Hepatocyte (in vitro differentiated cells): ENCODE data around the gene PIP4P1. TPM values are rescaled to one million over a fixed set of nuclear protein-coding genes. Genes with fewer than 3 reads are reported as not detected.
A peak's percentile ranks its signal among the peaks of the same experiment; 100 is the strongest.

Source experiments
- DNase-seq: peaks from one replicate; pipeline ENCODE4 v3.0.0-alpha.2; 2016; ENCODE audit warnings: low spot score
- H2AFZ ChIP-seq: fragments of 200-600 bp; sonication (generic); 2 replicates; pipeline ENCODE4 v1.6.0; 2016; ENCODE audit warnings: antibody characterized with exemption, mild to moderate bottlenecking
- H3K27ac ChIP-seq: fragments of 200-600 bp; sonication (generic); 2 replicates; pipeline ENCODE4 v1.5.1; 2016; ENCODE audit warnings: mild to moderate bottlenecking
- H3K27me3 ChIP-seq: fragments of 200-600 bp; sonication (generic); 2 replicates; pipeline ENCODE4 v1.6.1; 2016
- H3K36me3 ChIP-seq: fragments of 200-600 bp; sonication (generic); replicated peaks from 2 replicates; pipeline ENCODE4 v1.5.1; 2016; ENCODE audit warnings: low read depth; ENCODE audit not compliant: insufficient read depth
- H3K4me1 ChIP-seq: fragments of 200-600 bp; sonication (generic); 2 replicates; pipeline ENCODE4 v1.5.1; 2016; ENCODE audit warnings: mild to moderate bottlenecking, moderate library complexity; ENCODE audit not compliant: insufficient read depth
- H3K4me2 ChIP-seq: fragments of 200-600 bp; sonication (generic); 2 replicates; pipeline ENCODE4 v1.6.0; 2016
- H3K4me3 ChIP-seq: fragments of 200-600 bp; sonication (generic); 2 replicates; pipeline ENCODE4 v1.5.1; 2016; ENCODE audit warnings: mild to moderate bottlenecking
- H3K79me2 ChIP-seq: fragments of 200-600 bp; sonication (generic); 2 replicates; pipeline ENCODE4 v1.6.0; 2017; ENCODE audit warnings: mild to moderate bottlenecking
- H3K9me2 ChIP-seq: fragments of 200-600 bp; sonication (generic); replicated peaks from 2 replicates; pipeline ENCODE4 v1.6.0; 2017; ENCODE audit warnings: mild to moderate bottlenecking; ENCODE audit not compliant: insufficient read depth
- H3K9me3 ChIP-seq: fragments of 200-600 bp; sonication (generic); 2 replicates; pipeline ENCODE4 v1.5.1; 2016; ENCODE audit warnings: low read depth, mild to moderate bottlenecking
- H4K20me1 ChIP-seq: fragments of 200-600 bp; sonication (generic); 2 replicates; pipeline ENCODE4 v1.6.0; 2016; ENCODE audit warnings: mild to moderate bottlenecking; ENCODE audit not compliant: insufficient read depth, poor library complexity, severe bottlenecking
- EZH2 ChIP-seq: fragments of 200-600 bp; sonication (generic); IDR thresholded peaks from 2 replicates; pipeline ENCODE4 v1.6.1; 2016; ENCODE audit warnings: antibody characterized with exemption, mild to moderate bottlenecking, borderline replicate concordance
- EZH2phosphoT487 ChIP-seq: fragments of 200-600 bp; sonication (generic); IDR thresholded peaks from one replicate; pipeline ENCODE4 v1.6.1; 2018; ENCODE audit warnings: antibody characterized with exemption, mild to moderate bottlenecking, low read depth, moderate library complexity; ENCODE audit not compliant: unreplicated experiment, severe bottlenecking
- whole genome bisulfite sequencing: methylation state at CpG from one replicate; pipeline ENCODE4 v1.1.6; 2016; ENCODE audit warnings: low lambda C conversion rate; ENCODE audit errors: missing lambda C conversion rate; 5-methylcytosine and 5-hydroxymethylcytosine counted together
- polyA plus RNA-seq: library from polyadenylated mRNA; unstranded; fragments of >200 nt; fragmentation: Nextera tagmentation; extraction: Ambion mirVana; gene quantifications from 2 replicates; pipeline ENCODE4 v1.2.1, GENCODE V29; 2016
- total RNA-seq: library from RNA; depleted of rRNA; stranded (reverse); fragments of >200 nt; gene quantifications from 2 replicates; pipeline ENCODE4 v1.2.3, GENCODE V29; 2014
- TF ChIP-seq, protein P1 (sequence below): fragments of 200-600 bp; sonication (generic); IDR thresholded peaks from 2 replicates; pipeline ENCODE4 v1.5.1; 2016; ENCODE audit warnings: antibody characterized with exemption, mild to moderate bottlenecking; ENCODE audit not compliant: poor library complexity

PIP4P1 gene
- total and polyA plus RNA-seq, 2 experiments from 2014 or later = 40.1 to 85.0 TPM

DNA sequence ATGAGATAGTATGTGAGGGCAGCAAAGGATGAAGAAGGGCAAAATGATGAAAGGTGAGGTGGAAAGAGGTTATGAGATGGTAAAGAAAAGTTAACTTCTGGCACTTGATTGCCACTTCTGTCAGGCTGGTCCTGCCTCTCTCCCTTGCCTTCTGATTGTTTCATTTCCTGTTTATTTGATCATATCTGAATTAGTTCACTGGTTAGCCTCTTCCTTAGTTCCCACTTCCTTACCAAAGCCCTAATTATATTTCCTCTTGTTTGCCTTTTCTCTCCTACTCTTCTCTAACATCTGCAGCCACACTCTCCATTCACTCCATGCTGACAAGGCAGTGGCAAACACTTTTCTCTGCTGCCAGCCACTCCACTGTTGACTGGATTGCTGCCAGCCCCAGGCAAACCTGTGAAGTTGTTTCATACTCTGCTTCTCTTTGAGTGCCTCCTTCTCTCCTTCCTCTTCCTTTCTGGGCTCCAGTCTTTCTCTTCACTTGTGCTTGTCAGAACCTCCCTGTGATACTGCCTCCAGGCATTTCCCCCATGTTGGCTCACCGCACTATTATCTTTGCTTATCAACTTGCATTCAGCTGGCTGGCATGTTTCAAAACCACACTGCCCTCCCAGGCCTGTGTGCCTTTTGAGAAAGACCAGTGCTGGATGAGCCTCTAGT is 16.1 kb upstream of the PIP4P1 start:
- 23% methylated on average over 1 of the region's 1 CpG for WGBS
- H3K9me3 ChIP-seq = no peaks in the 10 kb centered on the region
- H3K36me3 ChIP-seq = no peaks in the 10 kb centered on the region
- H3K9me2 ChIP-seq = no peaks in the 10 kb centered on the region
- peaks cover 16% of the 10 kb centered on the region for H3K79me2 ChIP-seq
- H3K4me3 ChIP-seq = no peak overlapping the region
- H2AFZ ChIP-seq = no peak overlapping the region
- no peak overlapping the region for H3K27ac ChIP-seq
- no peak for DNase-seq
- no peaks in the 10 kb centered on the region for H4K20me1 ChIP-seq
- H3K4me1 ChIP-seq = no peaks in the 10 kb centered on the region
- TF ChIP-seq, protein P1, sequence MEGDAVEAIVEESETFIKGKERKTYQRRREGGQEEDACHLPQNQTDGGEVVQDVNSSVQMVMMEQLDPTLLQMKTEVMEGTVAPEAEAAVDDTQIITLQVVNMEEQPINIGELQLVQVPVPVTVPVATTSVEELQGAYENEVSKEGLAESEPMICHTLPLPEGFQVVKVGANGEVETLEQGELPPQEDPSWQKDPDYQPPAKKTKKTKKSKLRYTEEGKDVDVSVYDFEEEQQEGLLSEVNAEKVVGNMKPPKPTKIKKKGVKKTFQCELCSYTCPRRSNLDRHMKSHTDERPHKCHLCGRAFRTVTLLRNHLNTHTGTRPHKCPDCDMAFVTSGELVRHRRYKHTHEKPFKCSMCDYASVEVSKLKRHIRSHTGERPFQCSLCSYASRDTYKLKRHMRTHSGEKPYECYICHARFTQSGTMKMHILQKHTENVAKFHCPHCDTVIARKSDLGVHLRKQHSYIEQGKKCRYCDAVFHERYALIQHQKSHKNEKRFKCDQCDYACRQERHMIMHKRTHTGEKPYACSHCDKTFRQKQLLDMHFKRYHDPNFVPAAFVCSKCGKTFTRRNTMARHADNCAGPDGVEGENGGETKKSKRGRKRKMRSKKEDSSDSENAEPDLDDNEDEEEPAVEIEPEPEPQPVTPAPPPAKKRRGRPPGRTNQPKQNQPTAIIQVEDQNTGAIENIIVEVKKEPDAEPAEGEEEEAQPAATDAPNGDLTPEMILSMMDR = no peak
- no peak for TF ChIP-seq EZH2
- H3K27me3 ChIP-seq = no peaks in the 10 kb centered on the region
- no peak overlapping the region for H3K4me2 ChIP-seq

DNA sequence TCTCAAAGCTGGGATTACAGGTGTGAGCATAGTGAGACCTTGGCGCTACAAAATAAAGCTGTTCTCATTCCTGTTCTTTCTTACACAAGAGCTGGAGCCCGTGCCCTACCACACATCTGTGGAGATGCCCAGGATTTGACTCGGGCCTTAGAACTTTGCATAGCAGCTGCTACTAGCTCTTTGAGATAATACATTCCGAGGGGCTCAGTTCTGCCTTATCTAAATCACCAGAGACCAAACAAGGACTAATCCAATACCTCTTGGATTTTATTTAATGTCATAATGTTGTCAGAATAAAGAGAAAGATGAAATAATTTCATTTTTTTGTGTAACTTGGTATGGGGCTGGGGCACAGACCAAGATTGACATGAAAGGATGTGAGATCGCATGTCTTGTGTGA is 15.5 kb upstream of the PIP4P1 start:
- no peak overlapping the region for H2AFZ ChIP-seq
- H4K20me1 ChIP-seq = no peaks in the 10 kb centered on the region
- no peaks in the 10 kb centered on the region for H3K4me1 ChIP-seq
- TF ChIP-seq, protein P1 = no peak
- no peak for TF ChIP-seq EZH2
- TF ChIP-seq EZH2phosphoT487 = no peak
- H3K9me3 ChIP-seq = no peaks in the 10 kb centered on the region
- peaks cover 21% of the 10 kb centered on the region for H3K79me2 ChIP-seq
- no peak overlapping the region for H3K4me3 ChIP-seq
- 79% methylated on average over 5 of the region's 5 CpGs for WGBS
- DNase-seq = no peak
- no peaks in the 10 kb centered on the region for H3K9me2 ChIP-seq
- H3K27me3 ChIP-seq = no peaks in the 10 kb centered on the region
- no peak overlapping the region for H3K4me2 ChIP-seq
- no peak overlapping the region for H3K27ac ChIP-seq
- H3K36me3 ChIP-seq = no peaks in the 10 kb centered on the region

DNA sequence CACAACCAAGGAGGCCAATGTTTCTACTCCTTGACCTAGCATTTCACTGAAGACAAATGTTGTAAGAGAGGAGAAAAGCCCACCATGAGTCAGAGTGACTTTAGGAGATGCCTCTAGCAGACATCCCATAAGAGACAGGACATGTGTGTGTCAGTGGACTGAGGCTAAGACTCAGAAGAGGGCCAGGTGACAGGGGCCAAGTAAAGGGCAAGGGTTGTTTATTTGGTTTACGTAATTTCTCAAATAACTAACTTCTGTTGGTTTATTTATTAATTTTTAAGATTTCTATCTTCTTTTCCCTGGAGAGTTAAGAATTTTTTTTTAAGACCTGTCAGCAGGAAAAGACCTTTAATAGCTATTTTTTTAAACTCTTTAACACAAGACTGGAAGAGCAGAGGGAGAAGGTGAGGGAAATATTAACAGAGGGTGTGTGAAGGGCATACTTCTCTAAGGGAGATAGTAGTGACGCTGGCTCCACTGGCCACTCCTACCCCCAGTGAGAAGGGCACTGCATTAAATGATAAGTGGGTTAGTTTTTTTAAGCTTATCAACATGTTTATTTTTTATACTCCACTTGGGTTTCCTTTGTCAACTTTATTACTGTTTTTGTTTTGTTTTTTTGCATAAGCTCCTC is 11.4 kb upstream of the PIP4P1 start:
- Histone ChIP-seq H3K36me3 (no peaks in the 10 kb centered on the region), H3K79me2 (peaks cover 33% of the 10 kb centered on the region), H3K9me2 (no peaks in the 10 kb centered on the region), H3K4me3 (no peak overlapping the region), H2AFZ (no peak overlapping the region), H3K4me2 (peak overlapping the region; percentile 94), H3K4me1 (peaks cover 9% of the 10 kb centered on the region), H3K27ac (peak overlapping the region; percentile 46), H4K20me1 (no peaks in the 10 kb centered on the region), H3K9me3 (no peaks in the 10 kb centered on the region), H3K27me3 (no peaks in the 10 kb centered on the region)
- TF ChIP-seq, protein P1 = no peak
- TF ChIP-seq EZH2 = no peak
- TF ChIP-seq EZH2phosphoT487 = no peak
- DNase-seq = no peak
- WGBS = 73% methylated on average over 2 of the region's 2 CpGs
